GM12878 (cell line): Measurements from ENCODE around the gene HRH3.

ENCODE experiments used
- BHLHE40 ChIP-seq, 2 experiments: fragments of 450-650 bp in 1 of 2; IDR thresholded peaks; 2 replicates each; pipeline ENCODE4 v1.6.1; 2011 to 2017; ENCODE audit warnings: low read depth in 2 of 2, borderline replicate concordance in 1 of 2, improper control_type of control experiment in 1 of 2, low read length in 1 of 2, mild to moderate bottlenecking in 1 of 2
- CBX5 ChIP-seq: sonication (generic); IDR thresholded peaks from 2 replicates; pipeline ENCODE4 v1.6.1; 2016; ENCODE audit warnings: low read depth, moderate library complexity, mild to moderate bottlenecking, inconsistent platforms
- CEBPB ChIP-seq, 2 experiments: fragments of 150-350 bp in 1 of 2; IDR thresholded peaks; 2 replicates each; pipeline ENCODE4 v1.6.1; 2012 to 2014; ENCODE audit warnings: low read depth in 2 of 2, low read length in 2 of 2, borderline replicate concordance in 1 of 2, inconsistent platforms in 1 of 2
- CHD2 ChIP-seq: IDR thresholded peaks from 2 replicates; pipeline ENCODE4 v1.6.1; 2011; ENCODE audit warnings: low read depth, low read length, improper control_type of control experiment, borderline replicate concordance
- EP300 ChIP-seq, 2 experiments: fragments of 150-350 bp in 1 of 2; IDR thresholded peaks; 2 replicates each; pipeline ENCODE4 v1.6.1; 2011 to 2012; ENCODE audit warnings: low read depth in 2 of 2, low read length in 2 of 2, borderline replicate concordance in 1 of 2, improper control_type of control experiment in 1 of 2, inconsistent platforms in 1 of 2; ENCODE audit not compliant: control insufficient read depth in 1 of 2
- EZH2 ChIP-seq: IDR thresholded peaks from 2 replicates; pipeline ENCODE4 v1.6.1; 2012; ENCODE audit warnings: low read depth, mild to moderate bottlenecking, control low read depth, inconsistent platforms, low read length, borderline replicate concordance; ENCODE audit not compliant: control insufficient read depth
- FOS ChIP-seq: IDR thresholded peaks from 3 replicates; pipeline ENCODE4 v1.6.1; 2011; ENCODE audit warnings: borderline replicate concordance; ENCODE audit not compliant: insufficient read length; ENCODE audit errors: extremely low read depth
- MEF2A ChIP-seq: IDR thresholded peaks from 2 replicates; pipeline ENCODE4 v1.6.1; 2011; ENCODE audit warnings: low read depth, mild to moderate bottlenecking, low read length, moderate library complexity; ENCODE audit not compliant: insufficient read depth
- POLR2A ChIP-seq: IDR thresholded peaks from 2 replicates; pipeline ENCODE4 v1.6.1; 2011; ENCODE audit warnings: low read depth, mild to moderate bottlenecking, low read length
- SRF ChIP-seq, 2 experiments: IDR thresholded peaks; 2 replicates each; pipeline ENCODE4 v1.6.1; 2011; ENCODE audit warnings: low read depth in 2 of 2, low read length in 2 of 2, mild to moderate bottlenecking in 1 of 2, moderate library complexity in 1 of 2
- ZNF274 ChIP-seq: IDR thresholded peaks from one replicate; pipeline ENCODE4 v1.8.0; 2011; ENCODE audit not compliant: insufficient read length, insufficient read depth
- TF ChIP-seq, protein P1 (sequence below): fragments of 450-650 bp; IDR thresholded peaks from 2 replicates; pipeline ENCODE4 v1.6.1; 2016; ENCODE audit warnings: mild to moderate bottlenecking, moderate library complexity, borderline replicate concordance
- TF ChIP-seq, protein P2 (sequence below), 3 experiments: IDR thresholded peaks in 2 of 3; conservative IDR thresholded peaks in 1 of 3; 2 replicates each; pipeline ENCODE4 v1.5.1; 2011; ENCODE audit warnings: low read depth in 3 of 3, low read length in 3 of 3, mild to moderate bottlenecking in 3 of 3, control low read depth in 2 of 3, moderate library complexity in 2 of 3, inconsistent platforms in 1 of 3, mixed read lengths in 1 of 3; ENCODE audit not compliant: control insufficient read depth in 2 of 3, insufficient read depth in 1 of 3; ENCODE audit errors: extremely low read depth in 1 of 3
- TF ChIP-seq, protein P3 (sequence below): IDR thresholded peaks from 2 replicates; pipeline ENCODE4 v1.6.1; 2012; ENCODE audit warnings: mild to moderate bottlenecking, low read depth, low read length

DNA sequence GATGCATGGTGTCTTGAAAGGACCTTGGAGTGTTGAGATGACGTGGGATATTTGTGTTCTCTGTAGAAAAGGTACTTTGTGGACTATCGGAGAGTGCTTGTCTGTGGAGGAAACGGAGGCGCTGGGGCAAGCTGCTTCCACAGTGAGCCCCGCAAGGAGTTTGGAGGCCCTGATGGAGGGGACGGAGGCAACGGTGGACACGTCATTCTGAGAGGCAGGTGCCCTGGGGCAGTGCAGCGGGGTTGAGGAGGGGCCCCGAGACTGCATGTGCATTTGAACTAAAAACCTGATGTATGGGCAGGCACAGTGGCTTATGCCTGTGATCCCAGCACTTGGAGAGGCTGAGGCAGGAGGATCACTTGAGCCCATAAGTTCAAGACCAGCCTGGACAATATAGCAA, 24.3 kb downstream of the HRH3 start:
- TF ChIP-seq, protein P1, sequence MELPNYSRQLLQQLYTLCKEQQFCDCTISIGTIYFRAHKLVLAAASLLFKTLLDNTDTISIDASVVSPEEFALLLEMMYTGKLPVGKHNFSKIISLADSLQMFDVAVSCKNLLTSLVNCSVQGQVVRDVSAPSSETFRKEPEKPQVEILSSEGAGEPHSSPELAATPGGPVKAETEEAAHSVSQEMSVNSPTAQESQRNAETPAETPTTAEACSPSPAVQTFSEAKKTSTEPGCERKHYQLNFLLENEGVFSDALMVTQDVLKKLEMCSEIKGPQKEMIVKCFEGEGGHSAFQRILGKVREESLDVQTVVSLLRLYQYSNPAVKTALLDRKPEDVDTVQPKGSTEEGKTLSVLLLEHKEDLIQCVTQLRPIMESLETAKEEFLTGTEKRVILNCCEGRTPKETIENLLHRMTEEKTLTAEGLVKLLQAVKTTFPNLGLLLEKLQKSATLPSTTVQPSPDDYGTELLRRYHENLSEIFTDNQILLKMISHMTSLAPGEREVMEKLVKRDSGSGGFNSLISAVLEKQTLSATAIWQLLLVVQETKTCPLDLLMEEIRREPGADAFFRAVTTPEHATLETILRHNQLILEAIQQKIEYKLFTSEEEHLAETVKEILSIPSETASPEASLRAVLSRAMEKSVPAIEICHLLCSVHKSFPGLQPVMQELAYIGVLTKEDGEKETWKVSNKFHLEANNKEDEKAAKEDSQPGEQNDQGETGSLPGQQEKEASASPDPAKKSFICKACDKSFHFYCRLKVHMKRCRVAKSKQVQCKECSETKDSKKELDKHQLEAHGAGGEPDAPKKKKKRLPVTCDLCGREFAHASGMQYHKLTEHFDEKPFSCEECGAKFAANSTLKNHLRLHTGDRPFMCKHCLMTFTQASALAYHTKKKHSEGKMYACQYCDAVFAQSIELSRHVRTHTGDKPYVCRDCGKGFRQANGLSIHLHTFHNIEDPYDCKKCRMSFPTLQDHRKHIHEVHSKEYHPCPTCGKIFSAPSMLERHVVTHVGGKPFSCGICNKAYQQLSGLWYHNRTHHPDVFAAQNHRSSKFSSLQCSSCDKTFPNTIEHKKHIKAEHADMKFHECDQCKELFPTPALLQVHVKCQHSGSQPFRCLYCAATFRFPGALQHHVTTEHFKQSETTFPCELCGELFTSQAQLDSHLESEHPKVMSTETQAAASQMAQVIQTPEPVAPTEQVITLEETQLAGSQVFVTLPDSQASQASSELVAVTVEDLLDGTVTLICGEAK: no peak
- TF ChIP-seq, protein P2, sequence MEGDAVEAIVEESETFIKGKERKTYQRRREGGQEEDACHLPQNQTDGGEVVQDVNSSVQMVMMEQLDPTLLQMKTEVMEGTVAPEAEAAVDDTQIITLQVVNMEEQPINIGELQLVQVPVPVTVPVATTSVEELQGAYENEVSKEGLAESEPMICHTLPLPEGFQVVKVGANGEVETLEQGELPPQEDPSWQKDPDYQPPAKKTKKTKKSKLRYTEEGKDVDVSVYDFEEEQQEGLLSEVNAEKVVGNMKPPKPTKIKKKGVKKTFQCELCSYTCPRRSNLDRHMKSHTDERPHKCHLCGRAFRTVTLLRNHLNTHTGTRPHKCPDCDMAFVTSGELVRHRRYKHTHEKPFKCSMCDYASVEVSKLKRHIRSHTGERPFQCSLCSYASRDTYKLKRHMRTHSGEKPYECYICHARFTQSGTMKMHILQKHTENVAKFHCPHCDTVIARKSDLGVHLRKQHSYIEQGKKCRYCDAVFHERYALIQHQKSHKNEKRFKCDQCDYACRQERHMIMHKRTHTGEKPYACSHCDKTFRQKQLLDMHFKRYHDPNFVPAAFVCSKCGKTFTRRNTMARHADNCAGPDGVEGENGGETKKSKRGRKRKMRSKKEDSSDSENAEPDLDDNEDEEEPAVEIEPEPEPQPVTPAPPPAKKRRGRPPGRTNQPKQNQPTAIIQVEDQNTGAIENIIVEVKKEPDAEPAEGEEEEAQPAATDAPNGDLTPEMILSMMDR (IDR thresholded peaks at IDR 0.05 in 2 of 3, conservative IDR thresholded peaks at IDR 0.05 in 1 of 3; ENCODE audit: control insufficient read depth in 2 of 3, extremely low read depth in 1 of 3, insufficient read depth in 1 of 3, low read depth in 3 of 3, low read length in 3 of 3): no peak
- TF ChIP-seq POLR2A: no peak
- no peak for TF ChIP-seq SRF (IDR thresholded peaks at IDR 0.05; ENCODE audit: low read depth in 2 of 2, low read length in 2 of 2)
- TF ChIP-seq MEF2A: no peak
- TF ChIP-seq BHLHE40 (IDR thresholded peaks at IDR 0.05; ENCODE audit: borderline replicate concordance in 1 of 2, low read depth in 2 of 2, low read length in 1 of 2): no peak
- TF ChIP-seq EP300 (IDR thresholded peaks at IDR 0.05; ENCODE audit: borderline replicate concordance in 1 of 2, control insufficient read depth in 1 of 2, low read depth in 2 of 2, low read length in 2 of 2): no peak
- no peak for TF ChIP-seq CBX5
- TF ChIP-seq FOS: no peak
- TF ChIP-seq EZH2: no peak
- TF ChIP-seq CHD2: no peak
- no peak for TF ChIP-seq ZNF274
- TF ChIP-seq, protein P3, sequence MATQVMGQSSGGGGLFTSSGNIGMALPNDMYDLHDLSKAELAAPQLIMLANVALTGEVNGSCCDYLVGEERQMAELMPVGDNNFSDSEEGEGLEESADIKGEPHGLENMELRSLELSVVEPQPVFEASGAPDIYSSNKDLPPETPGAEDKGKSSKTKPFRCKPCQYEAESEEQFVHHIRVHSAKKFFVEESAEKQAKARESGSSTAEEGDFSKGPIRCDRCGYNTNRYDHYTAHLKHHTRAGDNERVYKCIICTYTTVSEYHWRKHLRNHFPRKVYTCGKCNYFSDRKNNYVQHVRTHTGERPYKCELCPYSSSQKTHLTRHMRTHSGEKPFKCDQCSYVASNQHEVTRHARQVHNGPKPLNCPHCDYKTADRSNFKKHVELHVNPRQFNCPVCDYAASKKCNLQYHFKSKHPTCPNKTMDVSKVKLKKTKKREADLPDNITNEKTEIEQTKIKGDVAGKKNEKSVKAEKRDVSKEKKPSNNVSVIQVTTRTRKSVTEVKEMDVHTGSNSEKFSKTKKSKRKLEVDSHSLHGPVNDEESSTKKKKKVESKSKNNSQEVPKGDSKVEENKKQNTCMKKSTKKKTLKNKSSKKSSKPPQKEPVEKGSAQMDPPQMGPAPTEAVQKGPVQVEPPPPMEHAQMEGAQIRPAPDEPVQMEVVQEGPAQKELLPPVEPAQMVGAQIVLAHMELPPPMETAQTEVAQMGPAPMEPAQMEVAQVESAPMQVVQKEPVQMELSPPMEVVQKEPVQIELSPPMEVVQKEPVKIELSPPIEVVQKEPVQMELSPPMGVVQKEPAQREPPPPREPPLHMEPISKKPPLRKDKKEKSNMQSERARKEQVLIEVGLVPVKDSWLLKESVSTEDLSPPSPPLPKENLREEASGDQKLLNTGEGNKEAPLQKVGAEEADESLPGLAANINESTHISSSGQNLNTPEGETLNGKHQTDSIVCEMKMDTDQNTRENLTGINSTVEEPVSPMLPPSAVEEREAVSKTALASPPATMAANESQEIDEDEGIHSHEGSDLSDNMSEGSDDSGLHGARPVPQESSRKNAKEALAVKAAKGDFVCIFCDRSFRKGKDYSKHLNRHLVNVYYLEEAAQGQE: no peak
- TF ChIP-seq CEBPB (IDR thresholded peaks at IDR 0.05; ENCODE audit: borderline replicate concordance in 1 of 2, low read depth in 2 of 2, low read length in 2 of 2): no peak
